NCI-H1694 (cell line): ENCODE measurements around the gene ZSWIM1.
"Not testable (repeated sequence)": the region's sequence is repeated elsewhere in the genome, so short reads cannot be mapped to it uniquely, and the experiment has no call there.

Experiments
- DNase-seq: peaks from one replicate; lab custom pipeline; 2025; lab: John Stamatoyannopoulos, UW

The ZSWIM1 gene

DNA sequence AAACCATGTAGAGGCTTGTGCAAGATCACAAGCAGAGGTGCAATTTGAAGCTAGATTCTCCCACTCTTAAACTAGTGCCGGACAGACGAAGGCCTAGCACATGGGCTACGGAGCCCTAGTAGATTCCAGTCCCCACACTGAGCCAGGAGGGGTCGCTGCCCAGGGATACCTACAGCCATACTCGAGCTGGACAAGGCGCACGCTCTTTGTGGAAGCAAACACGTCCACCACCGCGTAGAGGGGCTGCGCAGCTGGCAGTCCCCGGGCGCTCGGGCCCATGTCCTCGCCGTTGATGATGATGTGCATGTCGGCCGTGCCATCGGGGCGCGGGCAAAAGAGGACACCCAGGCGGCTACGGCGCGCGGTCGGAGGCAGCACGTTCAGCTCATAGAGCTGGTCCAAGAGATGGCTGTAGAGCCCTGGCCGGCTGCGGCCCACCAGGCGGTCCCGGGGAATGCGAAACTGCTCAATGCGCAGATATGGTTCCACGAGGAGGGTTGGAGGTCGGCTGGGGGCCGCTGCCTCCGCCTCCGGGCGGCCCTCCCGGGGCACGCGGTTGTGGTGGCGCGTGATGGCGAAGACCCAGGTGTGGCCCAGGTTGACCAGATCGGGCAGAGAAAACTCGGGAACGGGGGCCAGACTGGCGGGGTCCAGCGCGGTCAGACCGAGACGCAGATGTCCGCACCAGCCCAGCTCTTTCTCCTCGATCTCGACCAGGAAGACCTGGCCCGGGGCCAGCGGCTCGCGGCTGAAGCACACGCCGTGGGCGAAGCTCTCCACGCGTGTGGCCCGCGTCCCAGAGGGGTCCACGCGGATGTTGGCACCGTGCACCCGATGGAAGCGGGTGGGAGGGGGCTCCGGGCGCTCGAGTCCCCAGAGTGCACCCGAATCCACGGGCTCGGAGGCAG, 9.3 kb downstream of the ZSWIM1 start:
- no peak for DNase-seq

DNA sequence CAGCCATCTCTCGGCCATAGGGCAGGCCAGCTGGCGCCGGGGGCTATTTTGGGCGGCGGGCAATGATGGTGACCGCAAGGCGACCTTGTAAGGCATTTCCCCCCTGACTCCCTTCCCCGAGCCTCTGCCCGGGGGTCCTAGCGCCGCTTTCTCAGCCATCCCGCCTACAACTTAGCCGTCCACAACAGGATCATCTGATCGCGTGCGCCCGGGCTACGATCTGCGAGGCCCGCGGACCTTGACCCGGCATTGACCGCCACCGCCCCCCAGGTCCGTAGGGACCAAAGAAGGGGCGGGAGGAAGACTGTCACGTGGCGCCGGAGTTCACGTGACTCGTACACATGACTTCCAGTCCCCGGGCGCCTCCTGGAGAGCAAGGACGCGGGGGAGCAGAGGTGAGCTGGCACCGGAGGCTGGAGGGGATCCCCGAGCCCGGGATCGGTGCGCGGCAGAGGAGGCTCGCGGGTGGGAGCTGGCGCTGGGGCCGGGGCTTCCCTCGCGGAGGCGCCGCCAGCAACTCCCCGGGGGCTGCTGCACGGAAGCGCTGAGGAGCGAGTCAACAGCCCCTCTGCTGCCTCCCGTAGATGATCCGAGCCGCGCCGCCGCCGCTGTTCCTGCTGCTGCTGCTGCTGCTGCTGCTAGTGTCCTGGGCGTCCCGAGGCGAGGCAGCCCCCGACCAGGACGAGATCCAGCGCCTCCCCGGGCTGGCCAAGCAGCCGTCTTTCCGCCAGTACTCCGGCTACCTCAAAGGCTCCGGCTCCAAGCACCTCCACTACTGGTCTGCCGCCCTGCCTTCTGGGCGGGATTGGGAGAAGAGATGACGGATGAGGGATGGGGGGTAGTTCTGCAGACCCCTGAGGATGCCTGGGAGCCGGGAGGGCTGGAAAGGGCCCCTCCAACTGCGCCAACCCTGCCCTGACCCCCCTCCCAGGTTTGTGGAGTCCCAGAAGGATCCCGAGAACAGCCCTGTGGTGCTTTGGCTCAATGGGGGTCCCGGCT, 10.3 kb downstream of the ZSWIM1 start, which contains the start of the genes CTSA and NEURL2:
TSS of gene CTSA (plus strand) at position 351 of the 999 bp plus-strand sequence. CDS start at position 585, 234 bp downstream.
TSS of gene NEURL2 (minus strand) at position 224 of the 999 bp plus-strand sequence. CDS start at position 7, 217 bp downstream.
- peak; percentile 50 for DNase-seq

DNA sequence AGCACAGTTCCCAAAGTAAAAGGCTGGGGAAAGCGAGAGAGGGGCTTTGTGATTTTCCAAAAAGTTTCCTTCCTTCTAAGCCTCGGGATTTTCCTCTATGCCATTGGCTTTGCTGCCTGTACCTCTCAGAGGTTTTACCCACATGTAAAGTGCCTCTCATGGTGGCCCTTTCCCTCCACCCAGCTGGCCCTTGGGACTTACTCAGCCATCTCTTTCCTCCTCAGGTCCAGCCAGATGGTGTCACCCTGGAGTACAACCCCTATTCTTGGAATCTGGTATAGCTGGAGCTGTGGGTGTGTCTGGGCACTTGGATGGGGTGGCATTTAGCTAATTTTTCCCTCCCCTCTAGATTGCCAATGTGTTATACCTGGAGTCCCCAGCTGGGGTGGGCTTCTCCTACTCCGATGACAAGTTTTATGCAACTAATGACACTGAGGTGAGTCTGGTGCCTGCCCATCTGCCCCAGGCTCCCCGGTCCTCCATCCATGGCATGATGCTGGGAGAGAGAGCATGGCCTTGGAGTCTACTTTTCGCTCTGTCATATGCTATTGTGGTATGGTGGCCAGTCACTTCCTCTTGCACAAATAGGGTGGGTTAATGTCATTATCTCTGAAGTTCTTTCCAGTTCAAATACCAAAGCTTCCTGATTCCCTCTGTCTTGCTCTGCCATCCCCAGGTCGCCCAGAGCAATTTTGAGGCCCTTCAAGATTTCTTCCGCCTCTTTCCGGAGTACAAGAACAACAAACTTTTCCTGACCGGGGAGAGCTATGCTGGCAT, 11.2 kb downstream of the ZSWIM1 start:
- no peak for DNase-seq

DNA sequence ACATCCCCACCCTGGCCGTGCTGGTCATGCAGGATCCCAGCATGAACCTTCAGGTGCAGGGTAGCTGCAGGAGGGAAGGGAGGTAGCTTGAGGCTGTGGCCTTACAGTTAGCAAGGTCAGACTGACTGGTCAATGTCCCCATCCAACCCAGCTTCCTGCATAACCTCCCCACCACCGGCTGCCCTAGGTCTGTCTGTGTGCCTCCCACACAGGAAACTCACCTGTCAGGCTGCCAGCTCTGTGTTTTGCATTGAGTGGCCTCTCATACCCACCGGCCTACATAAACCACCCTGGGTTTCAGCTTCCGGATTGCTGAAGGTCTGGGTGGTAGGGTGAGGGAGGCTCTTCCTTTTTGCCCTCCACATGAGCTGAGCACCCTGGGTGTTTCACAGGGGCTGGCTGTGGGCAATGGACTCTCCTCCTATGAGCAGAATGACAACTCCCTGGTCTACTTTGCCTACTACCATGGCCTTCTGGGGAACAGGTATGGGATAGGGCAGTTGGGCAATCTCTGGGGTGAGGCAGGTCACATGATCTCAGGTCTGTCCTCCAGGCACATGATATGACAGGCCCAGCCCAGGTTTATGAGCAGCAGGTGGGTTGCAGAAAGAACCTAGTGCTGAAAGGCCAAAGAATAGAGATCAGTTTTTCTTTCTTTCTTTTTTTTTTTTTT, 11.9 kb downstream of the ZSWIM1 start:
- no peak for DNase-seq

DNA sequence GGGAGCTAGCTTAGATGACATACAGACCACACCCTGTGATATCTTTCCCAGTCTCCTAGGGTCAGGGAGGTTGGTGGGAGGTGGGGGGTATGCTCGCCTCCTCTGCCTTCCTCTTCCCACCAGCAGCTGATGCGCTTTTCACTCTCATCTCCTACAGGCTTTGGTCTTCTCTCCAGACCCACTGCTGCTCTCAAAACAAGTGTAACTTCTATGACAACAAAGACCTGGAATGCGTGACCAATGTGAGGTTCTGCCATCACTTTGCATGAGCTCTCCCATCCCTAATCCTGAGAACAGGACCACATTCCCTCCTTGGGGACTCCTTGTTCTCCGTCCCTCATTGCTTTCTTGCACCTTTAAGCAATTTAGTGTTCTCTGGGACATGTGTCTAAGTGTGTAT, 12.8 kb downstream of the ZSWIM1 start:
- no peak for DNase-seq

DNA sequence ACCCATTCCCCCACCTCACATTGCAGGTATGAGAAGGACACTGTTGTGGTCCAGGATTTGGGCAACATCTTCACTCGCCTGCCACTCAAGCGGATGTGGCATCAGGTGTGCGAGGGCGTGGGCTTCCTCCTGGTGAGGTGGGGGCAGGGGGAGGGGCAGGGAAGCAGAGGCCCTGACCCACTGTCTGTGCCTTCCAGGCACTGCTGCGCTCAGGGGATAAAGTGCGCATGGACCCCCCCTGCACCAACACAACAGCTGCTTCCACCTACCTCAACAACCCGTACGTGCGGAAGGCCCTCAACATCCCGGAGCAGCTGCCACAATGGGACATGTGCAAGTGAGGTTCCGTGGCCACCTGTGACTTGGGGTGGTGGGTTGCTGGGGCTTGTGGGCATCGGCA, 13.8 kb downstream of the ZSWIM1 start:
- DNase-seq: no peak

DNA sequence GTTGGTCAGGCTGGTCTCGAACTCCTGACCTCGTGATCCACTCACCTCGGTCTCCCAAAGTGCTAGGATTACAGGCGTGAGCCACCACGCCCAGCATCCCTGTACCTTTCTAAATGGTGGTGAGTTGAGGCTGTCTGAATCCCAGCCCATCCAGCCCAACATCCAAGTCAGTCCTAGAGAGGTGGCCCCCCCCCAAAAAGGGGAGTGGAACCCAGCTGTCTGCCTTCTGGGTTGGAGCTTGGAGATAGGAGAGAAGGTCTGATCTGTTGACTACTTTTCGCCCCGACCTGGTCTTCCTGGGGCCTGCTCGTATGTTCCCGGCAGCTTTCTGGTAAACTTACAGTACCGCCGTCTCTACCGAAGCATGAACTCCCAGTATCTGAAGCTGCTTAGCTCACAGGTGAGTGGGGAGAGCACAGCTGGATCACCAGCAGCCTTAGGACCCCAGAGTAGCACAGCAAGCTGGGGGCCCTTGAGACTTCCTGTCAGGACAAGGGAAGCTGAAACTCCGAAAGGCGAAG, 15.7 kb downstream of the ZSWIM1 start:
- no peak for DNase-seq

DNA sequence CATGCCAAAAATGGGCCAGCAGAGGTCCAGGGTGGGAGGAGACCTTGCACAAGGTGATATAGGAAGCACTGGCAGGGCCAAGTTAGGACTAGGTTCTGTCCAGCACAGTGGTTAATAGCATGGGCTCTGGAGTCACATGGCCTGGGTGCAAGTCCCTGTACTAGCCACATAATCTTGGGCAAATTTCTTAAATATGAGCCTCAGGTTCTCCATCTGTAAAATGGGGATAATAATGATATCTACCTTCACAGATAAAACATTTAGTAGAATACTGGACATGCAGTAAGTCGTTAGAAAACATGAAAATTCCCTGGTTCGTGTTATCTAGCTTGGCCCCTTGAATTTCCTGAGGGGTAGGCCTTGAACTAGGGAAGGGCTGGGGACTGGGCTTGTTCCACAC, 16.3 kb downstream of the ZSWIM1 start:
- no peak for DNase-seq

DNA sequence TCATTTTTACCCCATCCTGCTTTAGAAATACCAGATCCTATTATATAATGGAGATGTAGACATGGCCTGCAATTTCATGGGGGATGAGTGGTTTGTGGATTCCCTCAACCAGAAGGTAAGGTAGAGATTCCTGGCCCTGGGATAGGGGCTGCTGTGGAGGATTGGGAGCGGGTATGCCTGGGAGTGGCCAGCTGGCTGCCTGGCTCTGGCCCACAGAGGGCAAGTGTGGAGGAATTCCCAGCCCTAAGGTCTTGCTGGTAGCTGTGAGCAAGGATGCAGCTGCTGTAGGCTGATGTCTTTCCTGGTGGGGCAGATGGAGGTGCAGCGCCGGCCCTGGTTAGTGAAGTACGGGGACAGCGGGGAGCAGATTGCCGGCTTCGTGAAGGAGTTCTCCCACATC, 16.7 kb downstream of the ZSWIM1 start:
- DNase-seq: no peak

DNA sequence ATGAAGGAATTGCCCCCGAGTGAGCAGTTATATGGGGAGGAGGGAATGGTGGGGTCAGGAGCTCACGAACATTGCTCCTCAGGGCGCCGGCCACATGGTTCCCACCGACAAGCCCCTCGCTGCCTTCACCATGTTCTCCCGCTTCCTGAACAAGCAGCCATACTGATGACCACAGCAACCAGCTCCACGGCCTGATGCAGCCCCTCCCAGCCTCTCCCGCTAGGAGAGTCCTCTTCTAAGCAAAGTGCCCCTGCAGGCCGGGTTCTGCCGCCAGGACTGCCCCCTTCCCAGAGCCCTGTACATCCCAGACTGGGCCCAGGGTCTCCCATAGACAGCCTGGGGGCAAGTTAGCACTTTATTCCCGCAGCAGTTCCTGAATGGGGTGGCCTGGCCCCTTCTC, 17.3 kb downstream of the ZSWIM1 start:
- DNase-seq: no peak

DNA sequence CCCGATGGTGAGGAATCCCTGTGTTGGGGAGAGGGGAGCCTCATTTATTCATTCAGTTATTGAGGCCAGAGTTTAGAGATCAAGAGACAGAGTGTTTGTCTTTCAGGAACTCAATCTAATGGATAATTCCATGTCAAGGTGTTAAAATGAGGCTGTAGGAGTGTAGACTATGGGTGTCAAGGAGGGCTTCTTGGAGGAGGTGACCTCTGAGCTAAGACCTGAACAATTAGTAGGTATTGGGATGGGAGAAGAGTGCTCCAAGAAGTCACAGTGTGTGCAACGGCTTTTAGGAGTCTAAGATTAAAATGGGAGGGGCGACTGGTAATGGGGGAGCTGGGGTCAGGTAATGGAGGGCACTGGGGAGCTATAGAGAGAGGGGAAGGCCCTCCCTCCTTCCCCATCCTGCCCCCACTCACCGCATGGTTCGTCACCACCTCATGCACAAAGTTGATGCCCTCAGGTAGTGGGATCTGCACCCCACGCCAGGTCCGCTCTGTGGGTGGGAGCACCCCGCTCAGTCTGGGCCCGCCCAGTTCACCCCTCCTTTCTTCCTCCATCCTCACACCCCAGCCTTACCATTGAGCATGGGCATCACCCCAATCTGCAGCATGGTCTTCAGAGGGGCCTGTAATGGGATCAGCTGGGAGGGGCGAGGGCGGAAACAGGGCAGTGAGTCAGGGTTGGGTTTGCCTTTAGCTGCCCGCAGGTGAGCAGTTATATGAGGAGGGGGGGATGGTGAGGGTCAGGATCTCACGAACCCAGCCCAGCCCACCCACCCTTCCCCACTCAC, 18.2 kb downstream of the ZSWIM1 start:
- no peak for DNase-seq

DNA sequence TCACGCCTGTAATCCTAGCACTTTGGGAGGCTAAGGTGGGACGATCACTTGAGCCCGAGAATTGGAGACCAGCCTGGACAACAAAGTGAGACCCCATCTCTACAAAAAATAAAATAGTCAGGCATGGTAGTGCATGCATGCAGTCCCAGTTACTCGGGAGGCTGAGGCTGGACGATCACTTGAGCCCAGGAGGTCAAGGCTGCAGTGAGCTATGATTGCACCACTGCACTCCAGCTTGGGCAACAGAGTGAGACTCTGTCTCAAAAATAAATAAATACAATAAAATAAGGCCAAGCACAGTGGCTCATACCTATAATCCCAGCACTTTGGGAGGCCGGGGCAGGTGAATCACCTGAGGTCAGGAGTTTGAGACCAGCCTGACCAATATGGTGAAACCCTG, 20.3 kb downstream of the ZSWIM1 start:
- DNase-seq: not testable (repeated sequence)

DNA sequence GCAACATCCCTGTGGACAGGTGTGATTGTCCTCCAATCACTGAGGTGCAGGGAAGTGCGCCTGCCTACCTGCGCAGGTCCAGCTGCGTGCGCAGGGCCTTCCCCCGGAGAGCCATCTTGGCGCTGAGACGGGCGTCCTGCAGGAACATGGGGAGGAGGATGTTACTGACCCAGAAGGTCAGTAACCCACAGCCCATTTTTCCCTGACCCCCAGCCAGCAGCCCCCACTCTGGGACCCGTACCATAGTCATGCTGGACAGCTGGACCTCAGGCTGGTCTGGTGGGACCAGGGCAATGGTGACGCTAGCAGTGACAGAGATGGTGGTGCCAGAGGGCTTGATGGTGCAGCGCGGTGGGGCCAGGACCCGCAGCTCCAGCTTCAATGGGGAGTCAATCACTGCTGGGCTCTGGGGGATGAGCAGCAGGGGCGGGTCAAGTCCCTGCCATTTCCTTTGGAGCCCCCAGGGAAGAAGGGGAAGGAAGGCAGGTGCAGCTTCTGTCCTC, 21.2 kb downstream of the ZSWIM1 start:
- no peak for DNase-seq

DNA sequence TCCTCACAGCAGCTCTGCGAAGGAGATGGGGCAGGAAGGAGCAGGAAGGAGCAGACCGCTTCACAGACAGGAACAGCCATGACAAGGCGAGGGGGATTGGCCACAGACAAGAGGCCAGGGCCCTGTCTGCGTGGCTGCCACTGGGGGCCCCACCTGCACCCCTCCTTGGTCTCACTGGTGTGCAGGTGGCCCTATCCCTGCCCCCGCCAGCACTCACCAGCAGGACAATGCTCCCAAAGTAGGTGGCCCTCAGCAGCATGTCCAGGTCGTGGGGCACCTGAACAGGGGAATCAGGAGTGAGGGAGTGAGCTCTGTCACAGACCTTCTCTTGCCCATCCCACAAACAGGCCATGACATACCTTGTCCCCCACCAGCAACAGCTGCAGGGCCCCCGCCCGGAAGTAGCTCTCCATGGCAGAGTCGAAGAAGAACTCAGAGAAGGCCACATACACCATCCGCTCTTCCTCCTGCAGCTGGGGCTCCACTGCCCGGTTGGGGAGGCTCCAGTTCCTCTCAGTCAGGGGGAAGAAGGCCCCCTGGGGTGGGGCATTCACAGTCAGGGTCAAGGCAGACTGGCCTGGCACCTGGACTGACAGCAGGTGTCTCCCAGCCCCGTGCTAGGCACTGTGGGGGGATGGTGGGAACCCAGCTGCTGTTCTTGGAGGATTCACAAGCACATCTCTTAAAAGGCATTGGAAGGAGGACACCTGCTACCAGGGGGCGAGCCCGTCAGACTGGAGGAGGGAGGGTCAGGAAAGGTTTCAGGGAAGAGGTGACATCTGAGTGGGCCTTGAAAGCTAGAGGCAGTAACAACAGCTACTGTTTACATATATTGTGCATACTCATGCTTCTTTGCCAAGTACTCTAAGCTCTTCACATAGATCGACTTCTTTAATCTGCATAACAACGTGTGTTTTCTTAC, 23.8 kb downstream of the ZSWIM1 start:
- no peak for DNase-seq

DNA sequence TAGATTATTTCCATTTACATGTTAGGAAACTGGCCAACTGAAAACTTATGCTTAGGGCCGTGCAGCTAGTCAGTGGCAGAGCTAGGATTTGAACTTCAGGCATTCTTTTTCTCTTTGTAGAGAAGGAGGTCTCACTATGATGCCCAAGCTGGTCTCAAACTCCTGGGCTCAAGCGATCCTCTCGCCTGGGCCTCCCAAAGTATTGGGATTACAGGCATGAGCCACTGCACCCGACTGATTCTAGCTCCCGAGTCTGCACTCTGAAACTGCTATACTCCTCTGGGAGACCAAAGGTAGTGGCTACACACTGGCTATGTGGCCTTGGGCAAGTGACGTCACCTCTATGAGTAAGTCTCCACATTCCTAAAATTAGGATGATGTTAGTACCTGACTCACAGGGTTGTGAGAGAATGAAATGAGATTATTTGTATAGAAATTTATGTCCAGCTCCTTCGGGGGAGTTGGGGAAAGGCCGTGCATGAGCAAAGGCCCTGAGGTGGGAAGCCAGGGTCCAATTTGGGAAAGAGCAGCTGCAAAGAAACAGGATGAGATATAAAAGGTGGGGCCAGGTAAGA, 24.6 kb downstream of the ZSWIM1 start:
- DNase-seq: no peak

DNA sequence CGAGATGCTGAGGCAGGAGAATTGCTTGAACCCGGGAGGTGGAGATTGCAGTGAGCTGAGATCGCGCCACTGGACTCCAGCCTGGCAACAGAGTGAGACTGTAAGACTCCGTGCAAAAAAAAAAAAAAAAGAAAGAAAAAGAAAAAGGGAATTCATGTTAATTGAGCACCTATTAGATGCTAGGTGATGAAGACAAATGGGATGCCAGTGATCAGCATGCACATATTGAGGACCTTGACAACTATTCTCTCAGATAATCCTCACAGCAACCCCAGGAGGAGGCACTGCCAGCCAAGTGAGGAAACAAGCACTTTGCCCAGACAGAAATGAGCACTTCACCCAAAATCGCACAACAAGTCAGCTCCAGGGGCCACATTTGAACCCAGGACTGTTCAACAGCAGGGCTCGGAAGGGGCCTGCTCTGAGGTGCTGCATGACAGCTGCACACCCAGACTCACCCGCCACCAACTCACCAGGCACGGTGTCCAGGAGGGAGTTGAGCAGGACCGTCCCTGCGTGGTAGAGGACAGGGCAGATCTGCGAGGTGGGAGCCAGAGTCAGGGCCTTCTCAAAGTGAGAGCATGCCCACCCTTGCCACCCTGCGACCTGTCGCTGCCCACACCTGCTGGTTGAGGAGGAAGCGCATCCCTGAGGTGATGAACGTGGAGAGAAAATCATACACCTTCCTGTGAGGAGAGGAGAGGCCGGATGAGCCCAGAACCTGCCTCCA, 26.4 kb downstream of the ZSWIM1 start:
- DNase-seq: no peak

DNA sequence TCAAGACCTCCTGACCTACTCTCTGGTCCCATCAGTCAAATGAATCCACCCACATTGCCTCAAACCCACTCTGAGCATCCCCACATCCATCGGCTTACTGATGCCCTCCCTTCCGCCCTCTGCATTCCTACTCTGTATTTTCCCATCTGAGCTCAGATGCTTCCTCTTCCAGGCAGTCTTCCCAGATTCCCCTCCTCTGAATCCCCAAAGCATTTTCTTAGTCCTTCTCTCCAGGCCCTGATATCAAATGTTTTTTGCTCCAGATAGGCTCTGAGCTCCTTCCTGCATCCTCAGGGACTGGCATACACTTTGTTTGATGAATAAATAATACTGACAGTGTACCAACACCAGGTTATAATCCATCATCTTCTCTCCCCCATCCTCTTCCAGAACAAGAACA, 27.1 kb downstream of the ZSWIM1 start:
- no peak for DNase-seq

DNA sequence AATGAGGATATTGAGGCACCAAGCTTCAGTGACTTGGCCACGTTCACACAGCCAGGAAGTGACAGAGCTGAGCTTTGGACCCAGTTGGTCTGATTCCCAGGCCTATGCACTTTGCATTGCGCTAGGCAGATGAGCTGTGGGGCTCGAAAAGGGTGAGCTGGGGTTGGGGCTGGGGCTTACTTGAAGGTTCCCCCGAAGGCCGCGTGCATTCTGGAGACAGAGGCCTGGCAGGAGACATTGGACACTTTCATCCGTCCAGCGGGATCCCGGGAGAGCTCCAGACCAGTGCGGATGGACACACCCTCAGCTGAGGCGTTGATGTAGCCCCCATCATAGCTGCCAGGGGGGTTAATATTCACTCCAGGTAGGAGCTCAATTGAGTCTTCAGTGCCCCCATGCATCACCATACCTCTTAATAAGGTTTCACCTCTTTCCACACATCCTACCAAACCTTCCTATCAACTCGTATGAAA, 28.3 kb downstream of the ZSWIM1 start:
- DNase-seq: no peak
